Fibroblast of lung (primary cell): ENCODE data around the gene CTPS2.

ENCODE experiments used
- CTCF ChIP-seq, 2 donors: IDR thresholded peaks in 1 of 2; conservative IDR thresholded peaks in 1 of 2; 1 replicate in 1 of 2; 2 replicates in 1 of 2; pipeline ENCODE4 v1.5.1; 2011 to 2012; ENCODE audit warnings: low read length in 2 of 2, control low read depth in 1 of 2, inconsistent platforms in 1 of 2, low read depth in 1 of 2, mild to moderate bottlenecking in 1 of 2
- EZH2 ChIP-seq: IDR thresholded peaks from 2 replicates; pipeline ENCODE4 v1.5.1; 2012; ENCODE audit warnings: low read length, control low read depth, mild to moderate bottlenecking; ENCODE audit errors: missing control alignments

GRCh38 chrX:16712548-16713155, at the start of gene CTPS2:
- TF ChIP-seq CTCF (conservative IDR thresholded peaks at IDR 0.05 in 1 of 2, IDR thresholded peaks at IDR 0.05 in 1 of 2; ENCODE audit: low read depth in 1 of 2, low read length in 2 of 2), result no peak
- no peak for TF ChIP-seq EZH2
